ENCODE results near the gene NOSIP. TPM values are rescaled to one million over a fixed set of nuclear protein-coding genes. Genes with fewer than 3 reads are reported as not detected.

Gene NOSIP
- total RNA-seq, 1 donor from 2014 or later: 82.1 TPM

GRCh38 chr19:49594157-49594992 lies 14.0 kb upstream of the NOSIP start:
- TF ChIP-seq, protein P1, sequence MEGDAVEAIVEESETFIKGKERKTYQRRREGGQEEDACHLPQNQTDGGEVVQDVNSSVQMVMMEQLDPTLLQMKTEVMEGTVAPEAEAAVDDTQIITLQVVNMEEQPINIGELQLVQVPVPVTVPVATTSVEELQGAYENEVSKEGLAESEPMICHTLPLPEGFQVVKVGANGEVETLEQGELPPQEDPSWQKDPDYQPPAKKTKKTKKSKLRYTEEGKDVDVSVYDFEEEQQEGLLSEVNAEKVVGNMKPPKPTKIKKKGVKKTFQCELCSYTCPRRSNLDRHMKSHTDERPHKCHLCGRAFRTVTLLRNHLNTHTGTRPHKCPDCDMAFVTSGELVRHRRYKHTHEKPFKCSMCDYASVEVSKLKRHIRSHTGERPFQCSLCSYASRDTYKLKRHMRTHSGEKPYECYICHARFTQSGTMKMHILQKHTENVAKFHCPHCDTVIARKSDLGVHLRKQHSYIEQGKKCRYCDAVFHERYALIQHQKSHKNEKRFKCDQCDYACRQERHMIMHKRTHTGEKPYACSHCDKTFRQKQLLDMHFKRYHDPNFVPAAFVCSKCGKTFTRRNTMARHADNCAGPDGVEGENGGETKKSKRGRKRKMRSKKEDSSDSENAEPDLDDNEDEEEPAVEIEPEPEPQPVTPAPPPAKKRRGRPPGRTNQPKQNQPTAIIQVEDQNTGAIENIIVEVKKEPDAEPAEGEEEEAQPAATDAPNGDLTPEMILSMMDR (IDR thresholded peaks at IDR 0.05; ENCODE audit: unreplicated experiment): no peak
- no peaks in the 10 kb centered on the region for H3K27me3 Mint-ChIP-seq
- H3K36me3 Mint-ChIP-seq (ENCODE audit: insufficient read depth): peaks cover 13% of the 10 kb centered on the region

GRCh38 chr19:49593233-49594113 lies 13.1 kb upstream of the NOSIP start:
- peak; percentile 86 for DNase-seq (ENCODE audit: low spot score, unreplicated experiment)
- Mint-ChIP-seq H3K27ac (peak overlapping the region; percentile 95), H3K4me1 (ENCODE audit: low read depth) (peaks cover 17% of the 10 kb centered on the region), H3K36me3 (ENCODE audit: insufficient read depth) (peaks cover 10% of the 10 kb centered on the region), H3K27me3 (no peaks in the 10 kb centered on the region), H3K9me3 (ENCODE audit: low read depth) (no peaks in the 10 kb centered on the region), H3K4me3 (ENCODE audit: low read depth) (peak overlapping the region; percentile 89)
- TF ChIP-seq, protein P1 (IDR thresholded peaks at IDR 0.05; ENCODE audit: unreplicated experiment): no peak

More at GRCh38 chr19:49594157-49594992, 14.0 kb upstream of the NOSIP start:
- no peaks in the 10 kb centered on the region for H3K9me3 Mint-ChIP-seq (ENCODE audit: low read depth)
- H3K27ac Mint-ChIP-seq: peak overlapping the region; percentile 95
- DNase-seq (ENCODE audit: low spot score, unreplicated experiment): no peak
- H3K4me3 Mint-ChIP-seq (ENCODE audit: low read depth): peak overlapping the region; percentile 89
- H3K4me1 Mint-ChIP-seq (ENCODE audit: low read depth): peaks cover 17% of the 10 kb centered on the region

- H3K27me3 Mint-ChIP-seq: no peaks in the 10 kb centered on the region
- peaks cover 9% of the 10 kb centered on the region for H3K36me3 Mint-ChIP-seq (ENCODE audit: insufficient read depth)
- TF ChIP-seq, protein P1 (IDR thresholded peaks at IDR 0.05; ENCODE audit: unreplicated experiment): no peak
- H3K4me1 Mint-ChIP-seq (ENCODE audit: low read depth): peaks cover 17% of the 10 kb centered on the region
- peak overlapping the region; percentile 95 for H3K27ac Mint-ChIP-seq
- peak overlapping the region; percentile 89 for H3K4me3 Mint-ChIP-seq (ENCODE audit: low read depth)
- H3K9me3 Mint-ChIP-seq (ENCODE audit: low read depth): no peaks in the 10 kb centered on the region
- DNase-seq (ENCODE audit: low spot score, unreplicated experiment): no peak
Measured at GRCh38 chr19:49592486-49593232, 12.3 kb upstream of the NOSIP start.

DNA sequence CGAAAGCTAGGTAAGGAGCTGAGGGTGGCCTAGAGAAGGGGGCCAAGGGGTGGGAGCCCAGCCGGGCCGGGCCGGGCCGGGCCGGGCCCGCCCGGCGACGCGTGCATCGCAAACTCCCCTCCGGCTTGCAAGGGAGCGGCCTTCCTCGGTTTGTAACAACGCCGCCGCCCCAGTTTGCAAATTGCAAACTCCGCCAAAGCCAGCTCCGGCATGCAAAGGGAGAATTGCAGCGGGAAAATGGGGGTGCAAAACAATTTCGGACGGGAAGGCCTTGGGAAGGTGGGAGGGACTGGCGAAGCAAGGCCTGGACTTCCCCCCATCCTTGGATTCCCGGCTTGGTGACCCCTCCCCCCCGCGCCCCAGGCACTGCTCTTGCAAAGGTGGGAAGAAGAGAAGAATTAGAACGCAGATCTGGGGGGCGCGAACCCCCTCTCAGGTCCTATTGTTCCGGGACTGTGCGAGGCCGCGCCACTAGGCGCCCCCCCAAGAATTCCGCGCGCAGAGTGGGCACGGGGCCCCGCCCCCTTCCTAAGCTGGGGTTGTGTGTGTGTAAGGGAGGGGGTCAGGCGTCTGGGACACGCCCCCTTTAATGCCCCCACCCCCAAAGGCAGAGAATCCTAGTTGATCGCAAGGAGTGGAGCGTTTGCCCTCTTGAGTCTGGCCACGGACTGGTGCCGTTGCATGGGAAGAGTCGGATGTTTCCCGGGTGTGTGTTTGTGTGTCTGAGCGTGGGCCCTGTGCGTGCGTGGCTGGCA lies 11.6 kb upstream of the NOSIP start:
- H3K27ac Mint-ChIP-seq: peak overlapping the region; percentile 95
- no peaks in the 10 kb centered on the region for H3K27me3 Mint-ChIP-seq
- TF ChIP-seq, protein P1 (IDR thresholded peaks at IDR 0.05; ENCODE audit: unreplicated experiment): no peak
- H3K4me1 Mint-ChIP-seq (ENCODE audit: low read depth): peaks cover 17% of the 10 kb centered on the region
- DNase-seq (ENCODE audit: low spot score, unreplicated experiment): no peak
- H3K9me3 Mint-ChIP-seq (ENCODE audit: low read depth): no peaks in the 10 kb centered on the region
- H3K4me3 Mint-ChIP-seq (ENCODE audit: low read depth): peak overlapping the region; percentile 89
- H3K36me3 Mint-ChIP-seq (ENCODE audit: insufficient read depth): peaks cover 9% of the 10 kb centered on the region

Measured in progenitor cell of endocrine pancreas (in vitro differentiated cells).